HG02763 (cell line): Measurements from ENCODE around the gene EPB41L5.

Experiments
- ATAC-seq: cut with Tn5 transposase; IDR thresholded peaks from one replicate; pipeline ENCODE4 v1.9.1; 2021; ENCODE audit warnings: mild to moderate bottlenecking, moderate library complexity; ENCODE audit not compliant: unreplicated experiment

Gene EPB41L5

DNA sequence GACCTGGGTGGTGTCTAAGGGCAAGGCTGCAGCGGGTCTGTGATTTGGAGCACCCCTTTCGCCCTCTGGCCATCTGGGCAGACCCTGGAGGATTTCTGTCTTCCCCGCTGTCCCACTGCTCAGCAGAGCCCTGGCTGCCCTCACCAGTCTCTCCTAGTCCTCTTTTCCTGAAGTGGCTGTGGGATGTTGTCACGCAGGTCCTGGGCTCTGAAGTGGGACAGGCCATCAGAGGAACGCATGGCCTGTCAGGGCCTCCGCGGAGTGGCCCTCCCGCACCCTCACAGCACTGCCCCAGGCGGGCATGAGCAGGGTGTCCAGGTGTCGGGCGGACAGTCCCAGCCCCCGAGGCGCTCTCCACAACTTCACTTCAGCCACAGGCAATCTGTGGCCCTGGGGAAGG is 211.4 kb downstream of the EPB41L5 start:
- ATAC-seq = no peak

DNA sequence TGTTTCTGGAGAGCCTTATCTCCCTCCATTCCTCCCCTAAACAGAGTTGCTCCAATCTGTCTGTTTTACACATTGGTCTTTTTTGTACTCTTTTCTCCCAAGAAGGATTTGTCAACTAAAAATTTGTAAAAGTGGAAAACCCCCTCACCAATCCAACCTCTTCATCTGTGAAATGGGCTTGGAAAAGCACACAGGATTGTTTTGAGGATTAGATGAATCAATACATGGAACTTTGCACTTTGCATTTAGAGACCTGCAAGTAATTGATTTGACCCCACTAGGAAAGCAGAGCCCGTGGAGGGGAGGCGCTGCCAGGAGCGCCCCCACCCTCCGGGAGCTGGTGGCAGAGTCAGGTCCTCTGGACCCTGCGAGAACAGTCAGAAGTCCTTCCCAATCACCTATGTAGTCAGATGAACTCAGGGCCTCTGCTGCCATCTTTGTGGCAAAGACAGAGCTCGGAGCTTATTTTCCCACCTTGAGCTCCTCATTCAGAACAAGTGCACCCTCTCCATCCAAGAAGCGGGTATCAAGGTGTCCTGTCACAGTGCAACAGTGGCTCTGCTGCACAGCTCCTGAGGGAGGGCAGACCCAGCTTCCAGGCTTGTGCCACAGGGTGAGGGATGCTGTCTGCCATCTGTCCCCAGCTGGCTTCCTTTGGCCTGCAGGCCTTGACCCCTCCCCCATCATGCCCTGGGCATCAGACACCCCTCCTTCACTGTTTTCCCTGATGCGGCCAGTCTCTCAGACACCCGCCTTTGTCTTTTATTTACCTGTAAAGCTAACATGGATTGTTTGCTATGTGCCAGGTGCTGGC is 212.1 kb downstream of the EPB41L5 start:
- no peak for ATAC-seq

DNA sequence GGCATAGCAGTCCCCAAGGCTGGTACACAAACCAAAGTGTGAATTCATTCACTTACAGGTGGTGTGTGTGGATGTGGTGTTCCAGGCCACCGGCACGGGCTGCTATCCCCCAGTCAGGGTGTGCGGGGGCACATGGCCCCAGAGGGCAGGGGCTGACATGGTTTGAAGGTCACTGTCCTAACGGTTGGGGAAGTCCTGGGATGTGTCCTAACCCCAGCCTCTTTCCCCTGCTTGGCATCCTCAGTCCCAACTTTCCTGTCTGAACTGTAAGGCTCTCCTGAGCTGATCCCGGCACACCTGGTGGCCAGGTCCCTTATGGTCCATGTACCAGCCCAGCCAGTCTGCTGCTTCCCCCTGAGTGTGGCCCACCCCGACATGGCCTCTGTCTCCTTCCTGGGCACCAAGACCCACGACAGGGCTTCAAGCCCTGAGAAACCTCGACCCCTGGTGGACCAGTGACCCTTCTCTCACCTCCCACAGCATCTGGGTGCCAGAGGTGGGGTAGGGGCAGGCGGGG is 212.7 kb downstream of the EPB41L5 start:
- ATAC-seq = no peak

DNA sequence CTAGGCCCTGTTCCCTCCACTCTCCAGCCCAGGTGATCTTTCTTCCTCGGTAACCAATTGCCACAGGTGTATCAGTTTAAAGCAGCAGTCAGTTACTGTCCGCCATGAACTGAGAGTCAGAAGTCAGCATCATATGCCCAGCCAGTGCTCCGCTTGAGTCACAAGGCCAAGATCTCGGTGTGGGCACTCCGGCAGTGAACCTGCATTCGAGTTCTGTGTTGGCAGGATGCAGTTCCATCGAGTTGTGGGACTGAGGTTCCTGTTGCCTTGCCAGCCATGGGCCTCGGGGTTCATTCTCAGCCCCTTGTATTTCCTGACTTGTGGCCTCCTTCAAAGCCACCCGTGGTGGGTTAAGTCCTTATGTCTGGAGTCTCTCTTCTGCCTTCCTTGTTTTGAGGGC is 213.4 kb downstream of the EPB41L5 start:
- no peak for ATAC-seq

DNA sequence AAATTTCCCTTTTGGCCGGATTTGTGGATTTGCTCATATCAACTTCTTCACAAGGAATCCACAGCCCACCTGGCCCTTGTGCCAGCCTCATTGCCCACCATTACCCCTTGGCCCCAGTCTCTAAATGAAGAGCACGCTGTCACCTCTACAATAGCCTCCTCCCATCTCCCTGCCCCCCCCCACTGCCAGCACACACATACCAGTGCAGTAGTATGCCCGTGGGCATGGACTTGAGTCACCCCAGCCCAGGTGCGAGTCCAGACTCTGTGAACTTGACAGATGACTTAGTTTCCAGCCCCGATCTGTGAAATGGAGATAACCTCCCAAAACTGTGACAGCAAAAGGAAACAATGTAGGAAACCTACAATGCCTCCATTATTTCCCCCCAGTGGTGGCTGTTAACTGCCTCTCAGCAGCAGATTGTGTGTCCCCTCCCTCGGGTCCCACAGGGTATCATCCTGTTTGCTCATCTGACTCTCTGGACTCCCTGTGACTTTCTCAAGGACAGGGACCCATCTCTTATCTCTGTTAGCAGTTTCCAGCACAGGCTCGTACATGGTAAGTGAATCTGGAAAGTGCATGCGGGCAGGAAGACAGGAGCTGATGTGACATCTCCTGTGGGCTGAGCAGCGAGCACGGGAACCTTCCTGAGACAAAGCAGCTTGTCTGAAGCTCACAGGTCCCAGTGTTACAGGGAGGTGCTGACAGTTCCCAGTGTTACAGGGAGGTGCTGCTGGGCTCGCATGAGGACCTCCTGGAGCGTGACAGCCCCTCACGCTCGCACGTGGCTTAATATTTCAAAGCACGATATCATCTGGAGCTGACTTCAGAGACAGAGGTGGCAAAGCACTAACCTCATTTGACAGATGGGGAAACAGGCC is 214.5 kb downstream of the EPB41L5 start:
- no peak for ATAC-seq

DNA sequence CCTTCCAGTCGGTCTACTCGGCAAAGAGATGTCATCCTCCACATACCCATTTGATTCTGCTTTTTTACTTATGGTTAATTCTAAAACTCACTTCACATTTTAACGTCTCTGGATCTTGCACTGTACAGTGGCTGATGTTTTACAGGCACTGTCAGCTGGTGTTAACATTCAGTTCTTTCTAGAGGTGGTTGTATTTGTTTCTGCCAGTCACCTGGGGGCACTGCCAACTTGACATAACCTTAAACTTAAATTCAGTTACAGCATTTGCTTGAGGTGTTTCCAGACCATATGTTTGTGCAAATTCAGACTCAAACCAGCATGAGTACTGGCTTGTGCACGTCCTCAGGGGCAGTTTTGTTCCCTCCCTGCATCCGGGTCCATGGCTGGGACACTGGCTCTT is 215.6 kb downstream of the EPB41L5 start:
- ATAC-seq = no peak
